ENCODE data around the gene CPXM2. TPM values are rescaled to one million over a fixed set of nuclear protein-coding genes. Genes with fewer than 3 reads are reported as not detected.

The CPXM2 gene
- total RNA-seq, 1 donor, result not detected

DNA sequence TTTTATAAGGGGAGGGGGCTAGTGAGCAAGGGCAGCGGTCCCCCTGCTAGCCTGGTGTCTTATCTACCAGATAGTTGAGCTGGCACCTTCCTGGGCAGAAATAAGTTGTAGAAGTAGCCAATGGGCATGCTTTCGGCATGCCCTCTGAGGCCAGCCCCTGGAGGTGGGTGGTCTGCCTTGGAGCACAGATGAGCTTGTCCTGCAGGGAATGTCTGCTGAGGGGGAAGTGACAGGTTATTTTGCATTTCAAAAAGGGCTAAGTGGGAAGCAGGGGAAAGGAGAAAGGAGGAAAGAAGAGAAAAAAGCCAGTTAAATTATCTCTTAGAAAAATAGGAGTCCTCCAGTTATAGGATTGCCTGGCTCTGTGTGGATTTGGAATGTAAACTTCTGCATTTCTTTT lies 136.5 kb downstream of the CPXM2 start:
- no peak overlapping the region for H3K4me3 ChIP-seq (ENCODE audit: low read depth, low read length)
- TF ChIP-seq, protein P1, sequence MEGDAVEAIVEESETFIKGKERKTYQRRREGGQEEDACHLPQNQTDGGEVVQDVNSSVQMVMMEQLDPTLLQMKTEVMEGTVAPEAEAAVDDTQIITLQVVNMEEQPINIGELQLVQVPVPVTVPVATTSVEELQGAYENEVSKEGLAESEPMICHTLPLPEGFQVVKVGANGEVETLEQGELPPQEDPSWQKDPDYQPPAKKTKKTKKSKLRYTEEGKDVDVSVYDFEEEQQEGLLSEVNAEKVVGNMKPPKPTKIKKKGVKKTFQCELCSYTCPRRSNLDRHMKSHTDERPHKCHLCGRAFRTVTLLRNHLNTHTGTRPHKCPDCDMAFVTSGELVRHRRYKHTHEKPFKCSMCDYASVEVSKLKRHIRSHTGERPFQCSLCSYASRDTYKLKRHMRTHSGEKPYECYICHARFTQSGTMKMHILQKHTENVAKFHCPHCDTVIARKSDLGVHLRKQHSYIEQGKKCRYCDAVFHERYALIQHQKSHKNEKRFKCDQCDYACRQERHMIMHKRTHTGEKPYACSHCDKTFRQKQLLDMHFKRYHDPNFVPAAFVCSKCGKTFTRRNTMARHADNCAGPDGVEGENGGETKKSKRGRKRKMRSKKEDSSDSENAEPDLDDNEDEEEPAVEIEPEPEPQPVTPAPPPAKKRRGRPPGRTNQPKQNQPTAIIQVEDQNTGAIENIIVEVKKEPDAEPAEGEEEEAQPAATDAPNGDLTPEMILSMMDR (IDR thresholded peaks at IDR 0.05; ENCODE audit: insufficient read depth, low read depth, low read length), result no peak
- DNase-seq (ENCODE audit: low read depth), result no peak

DNA sequence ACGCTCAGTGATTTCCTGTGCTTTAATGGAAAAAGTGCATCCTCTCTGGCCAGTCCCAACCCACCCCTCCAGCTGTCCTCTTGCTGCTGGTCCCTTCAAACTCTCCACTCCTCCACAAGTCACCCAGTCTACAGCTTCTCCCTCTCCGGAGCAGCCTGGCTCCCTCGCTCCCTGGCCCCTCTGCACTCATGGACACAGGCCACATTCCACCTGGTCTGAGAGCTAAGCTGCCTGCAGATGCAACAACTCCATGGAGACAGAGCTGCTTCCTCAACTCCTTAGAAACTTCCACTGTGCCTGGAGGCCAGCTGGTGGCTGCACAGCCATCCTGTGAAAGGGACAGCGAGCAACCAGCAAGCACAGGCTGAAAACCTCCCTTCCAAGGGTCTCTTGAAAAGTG lies 137.5 kb downstream of the CPXM2 start:
- TF ChIP-seq, protein P1 (IDR thresholded peaks at IDR 0.05; ENCODE audit: insufficient read depth, low read depth, low read length), result no peak
- DNase-seq (ENCODE audit: low read depth), result no peak
- no peak overlapping the region for H3K4me3 ChIP-seq (ENCODE audit: low read depth, low read length)

DNA sequence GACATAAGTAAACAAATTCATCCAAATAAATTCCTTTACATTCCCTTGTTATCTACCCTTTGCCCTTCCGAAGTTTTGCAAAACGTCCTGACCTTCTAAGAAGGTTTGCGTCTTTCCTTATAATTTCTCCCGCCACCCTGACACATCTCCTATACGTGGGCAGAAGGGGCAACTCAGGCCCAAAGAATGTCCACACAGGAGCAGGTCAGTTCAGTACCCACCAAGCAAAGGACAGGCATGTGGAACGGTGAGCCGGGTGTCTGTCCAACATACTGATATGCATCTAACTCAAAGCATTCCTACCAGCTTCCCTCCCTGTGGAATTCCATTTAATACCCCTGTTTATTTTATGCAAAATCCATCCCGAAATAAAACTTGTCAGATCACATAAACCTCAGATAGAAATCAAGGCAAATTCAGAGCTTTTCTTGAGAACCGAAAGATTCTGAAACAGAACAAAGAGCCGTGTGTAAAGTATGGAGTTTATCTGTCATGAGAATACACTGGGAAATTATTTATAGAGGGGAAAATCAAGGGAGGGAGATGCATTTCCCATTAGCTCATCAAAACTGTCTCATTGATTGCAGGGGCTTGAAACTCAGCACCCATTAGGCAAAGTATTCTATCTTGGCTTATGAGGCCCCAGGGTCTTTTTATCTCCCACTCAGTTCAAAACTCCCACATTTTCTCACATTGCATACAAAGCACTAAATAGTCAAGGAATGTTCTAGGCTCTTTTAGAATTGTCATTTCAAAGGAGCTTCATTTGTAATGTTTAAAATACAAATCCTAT lies 140.1 kb downstream of the CPXM2 start:
- DNase-seq (ENCODE audit: low read depth), result no peak
- TF ChIP-seq, protein P1 (IDR thresholded peaks at IDR 0.05; ENCODE audit: insufficient read depth, low read depth, low read length), result no peak

DNA sequence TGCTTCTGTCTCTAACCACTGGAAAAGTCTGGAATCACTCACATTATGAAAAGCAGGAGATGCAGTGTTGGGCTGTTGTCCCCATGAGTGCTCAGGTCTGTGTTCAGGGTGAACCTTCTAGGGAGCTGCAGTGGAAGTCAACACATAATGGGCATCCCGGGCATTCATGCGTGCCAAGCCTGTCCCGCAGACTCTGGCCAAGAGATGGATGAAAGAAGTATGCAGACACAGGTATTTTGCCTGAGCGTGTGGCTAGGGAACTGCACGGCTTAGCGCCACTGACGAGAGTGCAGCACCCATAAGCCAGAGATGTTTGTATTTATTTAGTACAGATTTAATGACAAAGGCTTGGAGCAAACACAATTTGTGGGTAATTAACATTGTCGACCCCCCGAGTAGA lies 140.7 kb downstream of the CPXM2 start:
- no peak for DNase-seq (ENCODE audit: low read depth)
- TF ChIP-seq, protein P1 (IDR thresholded peaks at IDR 0.05; ENCODE audit: insufficient read depth, low read depth, low read length), result no peak
- no peak overlapping the region for H3K4me3 ChIP-seq (ENCODE audit: low read depth, low read length)

More for the DNA sequence above, 140.1 kb downstream of the CPXM2 start:
- no peak overlapping the region for H3K4me3 ChIP-seq (ENCODE audit: low read depth, low read length)

DNA sequence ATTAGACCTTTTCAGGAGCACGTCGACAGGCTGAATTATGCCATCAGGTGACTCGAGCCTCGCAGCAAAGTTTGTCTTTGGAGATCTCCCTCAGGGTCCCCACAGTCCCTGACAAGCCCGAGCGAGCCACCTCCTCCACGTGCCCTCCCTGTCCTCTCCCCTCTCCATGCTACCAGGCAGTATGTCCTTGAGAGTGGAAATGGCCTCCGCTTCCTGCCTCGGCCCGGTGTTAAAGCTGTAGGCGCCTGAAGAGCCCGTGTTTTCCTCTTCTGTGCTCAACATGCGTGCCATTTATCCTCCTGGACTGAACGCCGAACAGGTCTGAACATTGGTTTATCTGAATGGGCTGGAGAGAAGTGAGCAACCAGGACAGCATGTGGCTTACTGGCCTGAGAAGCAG lies 142.9 kb downstream of the CPXM2 start:
- TF ChIP-seq, protein P1 (IDR thresholded peaks at IDR 0.05; ENCODE audit: insufficient read depth, low read depth, low read length), result no peak
- no peak for DNase-seq (ENCODE audit: low read depth)
- H3K4me3 ChIP-seq (ENCODE audit: low read depth, low read length), result no peak overlapping the region

DNA sequence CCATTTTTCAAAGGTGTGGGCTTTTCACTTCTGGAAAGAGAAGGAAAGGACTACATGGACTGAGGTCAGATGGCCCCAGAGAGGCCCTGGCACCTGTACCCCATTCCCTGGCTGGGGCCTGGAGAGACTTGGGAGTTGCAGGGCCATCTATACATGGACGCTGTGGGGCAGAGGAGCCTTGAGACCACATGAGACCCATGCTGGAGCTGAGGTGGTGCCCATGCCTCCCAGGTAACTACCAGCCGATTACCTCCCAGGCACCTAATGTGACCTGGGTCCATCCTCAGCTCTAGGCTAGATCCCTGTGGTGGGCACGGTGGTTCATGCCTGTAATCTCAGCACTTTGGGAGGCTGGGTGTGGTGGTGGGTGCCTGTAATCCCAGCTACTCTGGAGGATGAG lies 144.2 kb downstream of the CPXM2 start:
- TF ChIP-seq, protein P1 (IDR thresholded peaks at IDR 0.05; ENCODE audit: insufficient read depth, low read depth, low read length), result no peak
- DNase-seq (ENCODE audit: low read depth), result no peak
- no peak overlapping the region for H3K4me3 ChIP-seq (ENCODE audit: low read depth, low read length)

DNA sequence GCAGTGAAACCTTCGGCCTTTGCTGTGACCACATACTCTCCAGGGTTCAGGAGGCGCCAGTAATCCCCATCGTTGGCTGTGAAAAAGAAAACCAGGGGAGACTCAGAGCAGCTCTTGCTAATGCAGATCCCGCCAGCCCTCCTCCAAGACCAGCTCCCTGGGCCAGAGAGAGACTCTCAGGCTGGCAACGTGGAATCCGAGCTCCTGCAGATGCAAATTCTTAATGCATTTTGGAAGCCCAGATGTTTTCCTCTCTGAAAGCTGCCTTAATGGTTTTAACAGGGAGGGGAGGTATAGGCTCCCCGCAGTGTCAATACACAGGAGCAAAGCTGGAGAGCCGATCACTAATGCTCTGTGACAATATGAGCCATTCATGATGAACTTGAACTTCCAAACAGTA lies 144.7 kb downstream of the CPXM2 start:
- TF ChIP-seq, protein P1 (IDR thresholded peaks at IDR 0.05; ENCODE audit: insufficient read depth, low read depth, low read length), result no peak
- DNase-seq (ENCODE audit: low read depth), result no peak
- no peak overlapping the region for H3K4me3 ChIP-seq (ENCODE audit: low read depth, low read length)
